Left lung (tissue), 10 donors: ENCODE results near the gene BPIFB1. TPM values are rescaled to one million over a fixed set of nuclear protein-coding genes. Genes with fewer than 3 reads are reported as not detected.

ENCODE experiments used
- ATAC-seq: fragments of 200-7000 bp; cut with Tn5 transposase; one replicate; pipeline ENCODE4 v1.9.1; 2020; ENCODE audit warnings: moderate library complexity
- DNase-seq, 4 donors: peaks; one replicate each; pipeline ENCODE4 v3.0.0-alpha.2; 2013 to 2020
- H3K27ac ChIP-seq, 2 donors: fragments of 200-600 bp; sonication (generic) in 1 of 2; one replicate each; pipeline versions ENCODE4 v1.5.0 to v1.8.0; 2020 to 2021
- H3K27me3 ChIP-seq, 2 donors: fragments of 200-600 bp; sonication (generic) in 1 of 2; one replicate each; pipeline versions ENCODE4 v1.5.0 to v1.8.0; 2020 to 2021
- H3K36me3 ChIP-seq, 2 donors: fragments of 200-600 bp; sonication (generic) in 1 of 2; one replicate each; pipeline versions ENCODE4 v1.5.0 to v1.8.0; 2020 to 2021
- H3K4me1 ChIP-seq, 2 donors: fragments of 200-600 bp; one replicate each; pipeline ENCODE4 v1.8.0; 2021
- H3K4me3 ChIP-seq, 2 donors: fragments of 200-600 bp; sonication (generic) in 1 of 2; one replicate each; pipeline versions ENCODE4 v1.5.0 to v1.8.0; 2020 to 2021; ENCODE audit warnings: mild to moderate bottlenecking in 1 of 2
- H3K9me3 ChIP-seq, 2 donors: fragments of 200-600 bp; sonication (generic) in 1 of 2; one replicate each; pipeline versions ENCODE4 v1.5.0 to v1.8.0; 2020 to 2021
- CTCF ChIP-seq, 2 donors: fragments of 200-600 bp; sonication (generic) in 1 of 2; IDR thresholded peaks; one replicate each; pipeline versions ENCODE4 v1.5.0 to v1.8.0; 2021; ENCODE audit warnings: antibody characterized with exemption in 2 of 2
- intact Hi-C, 2 donors: fragments of 100-400 bp; cut with DNase I; formaldehyde crosslinking; loops; one replicate each; pipeline versions ENCODE4 v1.11.2 to v1.14.2; 2022
- polyA plus RNA-seq, 6 donors: library from polyadenylated mRNA; unstranded; fragments of 120-200 nt; gene quantifications; one replicate each; pipeline ENCODE4 v1.2.1, GENCODE V29; 2013; ENCODE audit not compliant: insufficient read length in 6 of 6
- total RNA-seq, 2 donors: library from RNA; stranded (reverse); fragmentation: NEBNext Ultra II Directional; extraction: Animal tissue kit (Norgen Biotek cat#: 25700); gene quantifications; one replicate each; pipeline ENCODE4 v1.2.1, GENCODE V29; 2021
- donor health status: DM: no; HTN: yes; CAD: no.
- donor health status: DM: no; HTN: no; CAD: no.

BPIFB1 gene
- total and polyA plus RNA-seq, 8 donors, result 0.11 to 121 (median 0.19) TPM; not detected in 4

GRCh38 chr20:33328157-33329137, 45.4 kb downstream of the BPIFB1 start:
- H3K36me3 ChIP-seq, result no peaks in the 10 kb centered on the region
- H3K4me1 ChIP-seq, result no peaks in the 10 kb centered on the region
- no peaks in the 10 kb centered on the region for H3K9me3 ChIP-seq
- TF ChIP-seq CTCF (IDR thresholded peaks at IDR 0.05), result no peak
- intact Hi-C loops, result no loop called here
- no peak for DNase-seq
- ATAC-seq, result no peak
- no peak overlapping the region for H3K4me3 ChIP-seq
- no peak overlapping the region for H3K27ac ChIP-seq
- peaks cover 0 to 45% of the 10 kb centered on the region in 2 donors for H3K27me3 ChIP-seq

GRCh38 chr20:33332905-33333456, 50.0 kb downstream of the BPIFB1 start:
- Histone ChIP-seq H3K9me3 (no peaks in the 10 kb centered on the region), H3K36me3 (no peaks in the 10 kb centered on the region), H3K27ac (no peak overlapping the region), H3K4me3 (no peak overlapping the region), H3K4me1 (no peaks in the 10 kb centered on the region), H3K27me3 (peaks cover 0 to 37% of the 10 kb centered on the region in 2 donors)
- DNase-seq (no peak), ATAC-seq (no peak)
- no peak for TF ChIP-seq CTCF (IDR thresholded peaks at IDR 0.05)
- intact Hi-C loops, result no loop called here

GRCh38 chr20:33333616-33334015, 50.6 kb downstream of the BPIFB1 start:
- Histone ChIP-seq H3K9me3 (no peaks in the 10 kb centered on the region), H3K27me3 (peaks cover 0 to 30% of the 10 kb centered on the region in 2 donors), H3K4me1 (no peaks in the 10 kb centered on the region), H3K27ac (no peak overlapping the region), H3K36me3 (no peaks in the 10 kb centered on the region), H3K4me3 (no peak overlapping the region)
- TF ChIP-seq CTCF (IDR thresholded peaks at IDR 0.05), result no peak
- no peak for DNase-seq
- intact Hi-C loops, result no loop called here
- ATAC-seq, result no peak

GRCh38 chr20:33334111-33334510, 51.1 kb downstream of the BPIFB1 start:
- Histone ChIP-seq H3K27me3 (peaks cover 0 to 25% of the 10 kb centered on the region in 2 donors), H3K27ac (no peak overlapping the region), H3K36me3 (no peaks in the 10 kb centered on the region), H3K9me3 (no peaks in the 10 kb centered on the region), H3K4me1 (no peaks in the 10 kb centered on the region), H3K4me3 (no peak overlapping the region)
- DNase-seq (no peak), ATAC-seq (no peak)
- TF ChIP-seq CTCF (IDR thresholded peaks at IDR 0.05), result no peak
- intact Hi-C loops, result no loop called here

GRCh38 chr20:33336375-33336774, 53.4 kb downstream of the BPIFB1 start:
- no peak for TF ChIP-seq CTCF (IDR thresholded peaks at IDR 0.05)
- ATAC-seq, result no peak
- intact Hi-C loops, result no loop called here

More at GRCh38 chr20:33336375-33336774, 53.4 kb downstream of the BPIFB1 start:
- Histone ChIP-seq H3K4me3 (no peak overlapping the region), H3K36me3 (no peaks in the 10 kb centered on the region), H3K27ac (no peak overlapping the region), H3K27me3 (peaks cover 0 to 8% of the 10 kb centered on the region in 2 donors), H3K9me3 (no peaks in the 10 kb centered on the region), H3K4me1 (no peaks in the 10 kb centered on the region)
- no peak for DNase-seq
